Measurements from ENCODE around the gene MPPED1. TPM values are rescaled to one million over a fixed set of nuclear protein-coding genes. Genes with fewer than 3 reads are reported as not detected.

The MPPED1 gene
- total RNA-seq, 1 donor from 2014 or later, result 0.18 TPM

DNA sequence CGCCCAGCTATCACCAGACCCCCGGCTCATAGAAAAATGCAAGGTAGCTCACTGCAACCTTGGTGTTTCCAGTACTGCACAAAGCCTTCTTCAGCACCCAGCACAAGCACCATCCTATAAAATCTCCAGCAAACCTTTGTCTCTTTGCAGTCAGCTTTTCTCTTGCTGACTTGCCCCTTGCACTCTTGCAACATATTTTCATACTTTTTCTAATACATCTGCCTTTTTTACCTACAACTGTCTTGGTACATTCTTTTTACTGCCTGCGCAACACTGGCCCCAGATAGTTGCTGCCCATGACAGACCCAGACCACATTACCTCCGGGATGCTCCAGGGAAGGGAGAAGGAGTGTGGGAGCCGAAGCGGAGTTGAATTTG is 142.4 kb downstream of the MPPED1 start:
- H3K27me3 Mint-ChIP-seq (ENCODE audit: unreplicated experiment), result peaks cover 4% of the 10 kb centered on the region
- no peak for DNase-seq (ENCODE audit: low spot score)
- H3K9me3 Mint-ChIP-seq (ENCODE audit: unreplicated experiment), result no peaks in the 10 kb centered on the region
- H3K4me3 Mint-ChIP-seq (ENCODE audit: unreplicated experiment), result peak overlapping the region; percentile 65
- TF ChIP-seq CTCF (IDR thresholded peaks at IDR 0.05; ENCODE audit: unreplicated experiment), result no peak
- peaks cover 11% of the 10 kb centered on the region for H3K36me3 Mint-ChIP-seq (ENCODE audit: low read depth, unreplicated experiment)
- no peaks in the 10 kb centered on the region for H3K4me1 Mint-ChIP-seq (ENCODE audit: unreplicated experiment)
- H3K27ac Mint-ChIP-seq (ENCODE audit: unreplicated experiment), result no peak overlapping the region

- H3K27me3 Mint-ChIP-seq (ENCODE audit: unreplicated experiment), result peaks cover 4% of the 10 kb centered on the region
- peaks cover 11% of the 10 kb centered on the region for H3K36me3 Mint-ChIP-seq (ENCODE audit: low read depth, unreplicated experiment)
- DNase-seq (ENCODE audit: low spot score), result no peak
- peak overlapping the region; percentile 65 for H3K4me3 Mint-ChIP-seq (ENCODE audit: unreplicated experiment)
- no peak for TF ChIP-seq CTCF (IDR thresholded peaks at IDR 0.05; ENCODE audit: unreplicated experiment)
- H3K9me3 Mint-ChIP-seq (ENCODE audit: unreplicated experiment), result no peaks in the 10 kb centered on the region
- no peaks in the 10 kb centered on the region for H3K4me1 Mint-ChIP-seq (ENCODE audit: unreplicated experiment)
- no peak overlapping the region for H3K27ac Mint-ChIP-seq (ENCODE audit: unreplicated experiment)
Measured at GRCh38 chr22:43554694-43555365, 143.0 kb downstream of the MPPED1 start.

GRCh38 chr22:43555561-43556515 is 144.0 kb downstream of the MPPED1 start:
- H3K27ac Mint-ChIP-seq (ENCODE audit: unreplicated experiment), result no peak overlapping the region
- H3K27me3 Mint-ChIP-seq (ENCODE audit: unreplicated experiment), result peaks cover 4% of the 10 kb centered on the region
- no peak for DNase-seq (ENCODE audit: low spot score)
- H3K4me3 Mint-ChIP-seq (ENCODE audit: unreplicated experiment), result no peak overlapping the region
- no peaks in the 10 kb centered on the region for H3K4me1 Mint-ChIP-seq (ENCODE audit: unreplicated experiment)
- peaks cover 11% of the 10 kb centered on the region for H3K36me3 Mint-ChIP-seq (ENCODE audit: low read depth, unreplicated experiment)
- TF ChIP-seq CTCF (IDR thresholded peaks at IDR 0.05; ENCODE audit: unreplicated experiment), result no peak
- H3K9me3 Mint-ChIP-seq (ENCODE audit: unreplicated experiment), result no peaks in the 10 kb centered on the region

Other genes starting within 250 kb of the MPPED1 start
- 15.1 TPM for gene TTLL12, start 224.9 kb upstream of the MPPED1 start, total RNA-seq (ENCODE audit: unreplicated experiment)
- gene SCUBE1, start 68.6 kb upstream of the MPPED1 start, total RNA-seq (ENCODE audit: unreplicated experiment), result 54.7 TPM

Data from endothelial cell (in vitro differentiated cells).